Measurements from ENCODE around the gene SLC44A3. TPM values are rescaled to one million over a fixed set of nuclear protein-coding genes. Genes with fewer than 3 reads are reported as not detected.

The SLC44A3 gene
- total and polyA plus RNA-seq, 2 of the 13 experiments (the other 11 are each of a cell fraction or from before 2014, with no cell fraction given), result 6.8 to 14.1 TPM

- no peak for TF ChIP-seq ZNF276 (CRISPR knock-in tag; IDR thresholded peaks at IDR 0.05; ENCODE audit: low read depth)
- TF ChIP-seq ZNF24 (IDR thresholded peaks at IDR 0.05), result 0 out of 2 replicates have a peak, but pooled peaks have one; percentile 19
- TF ChIP-seq ZNF503 (CRISPR knock-in tag; IDR thresholded peaks at IDR 0.05), result 0 out of 2 replicates have a peak, but pooled peaks have one; percentile 14
- TF ChIP-seq ZNF687 (CRISPR knock-in tag; IDR thresholded peaks at IDR 0.05), result peak; percentile 93
- peak; percentile 34; the same call in 1 of the 2 replicates for TF ChIP-seq ZBTB2 (CRISPR knock-in tag; IDR thresholded peaks at IDR 0.05; ENCODE audit: low read depth)
- no peak for TF ChIP-seq ZEB1 (IDR thresholded peaks at IDR 0.05; ENCODE audit: insufficient replicate concordance, low read depth)
- 0 out of 2 replicates have a peak, but pooled peaks have one; percentile 30 for TF ChIP-seq ATF2 (CRISPR knock-in tag; IDR thresholded peaks at IDR 0.05)
- peak; percentile 88; the same call in 1 of the 2 replicates for TF ChIP-seq CHCHD3 (CRISPR knock-in tag; IDR thresholded peaks at IDR 0.05)
- 0 out of 2 replicates have a peak, but pooled peaks have one; percentile 31 for TF ChIP-seq ZNF230 (CRISPR knock-in tag; IDR thresholded peaks at IDR 0.05)
- 0 out of 2 replicates have a peak, but pooled peaks have one; percentile 30 for TF ChIP-seq ZNF772 (CRISPR knock-in tag; IDR thresholded peaks at IDR 0.05)
- TF ChIP-seq HOMEZ (CRISPR knock-in tag; IDR thresholded peaks at IDR 0.05; ENCODE audit: low read depth), result 0 out of 2 replicates have a peak, but pooled peaks have one; percentile 39
- no peak for TF ChIP-seq CHD4 (IDR thresholded peaks at IDR 0.05; ENCODE audit: borderline replicate concordance, low read length)
- peak; percentile 39 for TF ChIP-seq IKZF4 (CRISPR knock-in tag; IDR thresholded peaks at IDR 0.05; ENCODE audit: borderline replicate concordance, low read depth, not compliant biosample characterization)
- no peak for TF ChIP-seq ISX (CRISPR knock-in tag; conservative IDR thresholded peaks at IDR 0.05)
Measured at GRCh38 chr1:94926915-94927404, 106.8 kb downstream of the SLC44A3 start, which contains the start of gene CNN3 (continued).

All from HepG2 (cell line).